Activated T-cell treated with anti-CD3 and anti-CD28 coated beads, Interleukin-2, amount 50 U/mL, for 4 hours (primary cell): Measurements from ENCODE around the gene GABPB2. TPM values are rescaled to one million over a fixed set of nuclear protein-coding genes. Genes with fewer than 3 reads are reported as not detected.
A peak's percentile ranks its signal among the peaks of the same experiment; 100 is the strongest.

ENCODE experiments used
- ATAC-seq, 2 donors: fragments of 200-7000 bp; cut with Tn5 transposase; one replicate each; pipeline ENCODE4 v1.10.0; 2021
- DNase-seq: peaks from one replicate; pipeline ENCODE4 v3.0.0-alpha.2; 2020
- H3K27me3 Mint-ChIP-seq: one replicate; pipeline ENCODE4 v1.8.0; 2021; ENCODE audit warnings: low read depth, mixed read lengths
- H3K36me3 Mint-ChIP-seq: one replicate; pipeline ENCODE4 v1.8.0; 2022; ENCODE audit warnings: mixed read lengths; ENCODE audit not compliant: insufficient read depth
- H3K4me1 Mint-ChIP-seq: one replicate; pipeline ENCODE4 v1.8.0; 2021; ENCODE audit warnings: low read depth, mixed read lengths
- H3K4me3 Mint-ChIP-seq: one replicate; pipeline ENCODE4 v1.8.0; 2021; ENCODE audit warnings: mild to moderate bottlenecking, moderate library complexity, mixed read lengths
- H3K9me3 Mint-ChIP-seq: one replicate; pipeline ENCODE4 v1.8.0; 2021; ENCODE audit warnings: mixed read lengths
- total RNA-seq, 3 donors: library from RNA; stranded (reverse); gene quantifications; one replicate each; pipeline ENCODE4 v1.2.1, GENCODE V29; 2021

Gene GABPB2
- total RNA-seq, 3 donors from 2014 or later: 22.0 to 25.7 (median 22.2) TPM

DNA sequence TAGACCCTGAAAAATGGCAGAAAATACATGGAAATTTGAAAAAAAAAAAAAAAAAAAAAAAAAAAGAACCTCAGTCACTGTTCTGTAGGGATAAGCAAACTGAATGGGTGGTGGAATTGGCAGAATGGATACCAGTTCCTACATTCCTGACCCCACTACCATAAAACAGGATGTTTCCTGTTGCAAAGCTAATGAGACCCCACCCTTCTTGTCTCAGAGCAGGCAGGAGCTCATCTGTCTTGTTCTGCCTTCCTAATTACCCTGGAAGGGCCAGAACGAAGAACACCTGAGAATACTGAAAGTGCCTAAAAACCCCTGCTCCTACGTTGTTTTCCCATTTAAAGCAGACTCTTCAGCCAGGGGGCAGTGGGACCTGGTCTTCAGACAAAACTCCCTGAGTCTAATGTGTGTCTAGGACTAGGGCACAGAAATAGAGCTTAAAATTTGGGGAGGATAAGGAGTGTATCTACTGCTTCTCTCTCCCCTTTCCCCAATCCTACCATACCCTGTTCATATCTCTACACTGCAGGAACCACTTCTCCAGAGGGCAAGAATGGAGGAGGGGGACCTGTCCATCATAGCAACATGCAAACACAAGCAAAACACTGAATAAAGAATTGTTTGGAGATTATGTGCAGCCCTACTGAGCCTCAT, 19.1 kb upstream of the GABPB2 start:
- H3K9me3 Mint-ChIP-seq: no peaks in the 10 kb centered on the region
- no peak for ATAC-seq
- H3K4me1 Mint-ChIP-seq: peaks cover 69% of the 10 kb centered on the region
- H3K4me3 Mint-ChIP-seq: no peak overlapping the region
- H3K36me3 Mint-ChIP-seq: peaks cover 34% of the 10 kb centered on the region
- no peak for DNase-seq
- H3K27me3 Mint-ChIP-seq: no peaks in the 10 kb centered on the region

GRCh38 chr1:151054971-151055547, 15.5 kb upstream of the GABPB2 start:
- DNase-seq (no peak), ATAC-seq (no peak)
- H3K4me3 Mint-ChIP-seq: peak overlapping the region; percentile 99
- H3K36me3 Mint-ChIP-seq: peaks cover 48% of the 10 kb centered on the region
- no peaks in the 10 kb centered on the region for H3K9me3 Mint-ChIP-seq
- peaks cover 65% of the 10 kb centered on the region for H3K4me1 Mint-ChIP-seq
- no peaks in the 10 kb centered on the region for H3K27me3 Mint-ChIP-seq

- H3K4me1 Mint-ChIP-seq: peaks cover 70% of the 10 kb centered on the region
Observed at GRCh38 chr1:151055581-151055980, 15.0 kb upstream of the GABPB2 start.

DNA sequence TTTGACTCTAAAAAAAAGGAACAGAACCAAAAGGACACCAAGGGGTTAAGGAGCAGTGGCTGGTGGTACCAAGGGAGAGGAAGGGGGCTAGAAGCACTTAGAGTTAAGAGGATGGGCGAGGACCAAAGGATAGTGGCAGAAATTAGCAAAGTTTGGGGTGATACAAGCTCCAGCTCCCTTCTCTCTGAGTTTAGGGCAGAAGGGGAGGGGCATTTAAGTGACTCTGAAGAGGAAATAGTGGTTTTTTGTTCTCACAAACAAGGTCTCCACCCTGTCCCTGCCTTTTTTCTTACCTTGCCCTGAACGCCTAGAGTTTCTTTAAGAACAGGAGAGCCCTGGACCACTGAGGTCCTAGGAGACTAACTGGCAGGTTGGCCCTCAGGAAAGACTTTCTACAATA, 14.4 kb upstream of the GABPB2 start:
- Mint-ChIP-seq H3K36me3 (peaks cover 45% of the 10 kb centered on the region), H3K4me1 (peaks cover 71% of the 10 kb centered on the region), H3K9me3 (no peaks in the 10 kb centered on the region), H3K27me3 (no peaks in the 10 kb centered on the region), H3K4me3 (peak overlapping the region; percentile 99)
- ATAC-seq (peak in 1 of 2 donors; percentile 19), DNase-seq (no peak)

More at GRCh38 chr1:151055581-151055980, 15.0 kb upstream of the GABPB2 start:
- Mint-ChIP-seq H3K9me3 (no peaks in the 10 kb centered on the region), H3K4me3 (peak overlapping the region; percentile 99), H3K36me3 (peaks cover 48% of the 10 kb centered on the region), H3K27me3 (no peaks in the 10 kb centered on the region)
- DNase-seq (no peak), ATAC-seq (no peak)

GRCh38 chr1:151058692-151059091, 11.9 kb upstream of the GABPB2 start:
- no peaks in the 10 kb centered on the region for H3K9me3 Mint-ChIP-seq
- DNase-seq (no peak), ATAC-seq (no peak)
- peaks cover 54% of the 10 kb centered on the region for H3K4me1 Mint-ChIP-seq
- H3K36me3 Mint-ChIP-seq: peaks cover 35% of the 10 kb centered on the region
- peak overlapping the region; percentile 99 for H3K4me3 Mint-ChIP-seq
- H3K27me3 Mint-ChIP-seq: no peaks in the 10 kb centered on the region

GRCh38 chr1:151059109-151060006, 11.2 kb upstream of the GABPB2 start, which contains the start of gene CDC42SE1:
TSS of gene CDC42SE1 (minus strand) at chr1:151059622. CDS start at chr1:151055730, 3,892 bp downstream.
- Mint-ChIP-seq H3K4me3 (peak within 1 kb of the TSS; percentile 99), H3K4me1 (peaks cover 49% of the 10 kb centered on the region), H3K36me3 (peaks cover 32% of the 10 kb centered on the region), H3K9me3 (no peaks in the 10 kb centered on the region), H3K27me3 (no peaks in the 10 kb centered on the region)
- peak; percentile 87 to 89 for ATAC-seq
- DNase-seq: peak; percentile 75

DNA sequence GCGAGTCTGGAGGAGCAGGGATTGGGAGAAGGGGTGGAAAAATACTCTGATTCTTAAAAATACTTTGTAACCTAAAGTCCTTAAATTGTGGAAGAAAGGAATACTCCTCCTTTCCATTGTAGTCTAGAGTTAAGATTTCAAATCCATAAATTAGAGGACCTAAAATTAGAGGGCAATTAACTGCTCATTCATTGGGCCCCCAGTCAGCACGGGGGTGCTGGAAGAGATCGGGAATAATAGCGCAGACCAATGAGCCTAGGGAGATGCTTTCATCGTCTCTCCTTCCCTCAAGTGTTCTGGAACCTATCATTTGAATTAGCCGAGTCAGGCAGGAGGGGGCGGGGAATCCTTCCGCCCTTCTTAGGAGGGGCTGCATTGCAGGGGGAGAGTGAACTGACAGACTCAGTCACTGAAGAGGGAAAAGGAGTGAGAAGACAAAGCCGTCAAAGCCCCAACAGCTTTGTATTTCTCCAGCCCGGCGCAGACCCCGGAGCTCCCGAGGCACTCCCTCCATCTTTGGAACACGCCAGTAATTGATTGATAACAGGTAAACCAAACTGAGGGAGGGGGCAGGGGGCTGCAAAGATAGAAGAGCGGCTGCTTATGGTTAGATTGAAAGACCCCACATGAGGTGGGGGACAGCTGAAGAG, 10.4 kb upstream of the GABPB2 start, which contains the start of gene MLLT11:
TSS of gene MLLT11 (plus strand) at position 391 of the 650 bp plus-strand sequence. CDS start 6,828 bp downstream, outside the sequence.
- Mint-ChIP-seq H3K9me3 (no peaks in the 10 kb centered on the region), H3K36me3 (peaks cover 25% of the 10 kb centered on the region), H3K4me3 (peak within 1 kb of the TSS; percentile 99), H3K4me1 (peaks cover 41% of the 10 kb centered on the region), H3K27me3 (no peaks in the 10 kb centered on the region)
- ATAC-seq (no peak), DNase-seq (no peak)

DNA sequence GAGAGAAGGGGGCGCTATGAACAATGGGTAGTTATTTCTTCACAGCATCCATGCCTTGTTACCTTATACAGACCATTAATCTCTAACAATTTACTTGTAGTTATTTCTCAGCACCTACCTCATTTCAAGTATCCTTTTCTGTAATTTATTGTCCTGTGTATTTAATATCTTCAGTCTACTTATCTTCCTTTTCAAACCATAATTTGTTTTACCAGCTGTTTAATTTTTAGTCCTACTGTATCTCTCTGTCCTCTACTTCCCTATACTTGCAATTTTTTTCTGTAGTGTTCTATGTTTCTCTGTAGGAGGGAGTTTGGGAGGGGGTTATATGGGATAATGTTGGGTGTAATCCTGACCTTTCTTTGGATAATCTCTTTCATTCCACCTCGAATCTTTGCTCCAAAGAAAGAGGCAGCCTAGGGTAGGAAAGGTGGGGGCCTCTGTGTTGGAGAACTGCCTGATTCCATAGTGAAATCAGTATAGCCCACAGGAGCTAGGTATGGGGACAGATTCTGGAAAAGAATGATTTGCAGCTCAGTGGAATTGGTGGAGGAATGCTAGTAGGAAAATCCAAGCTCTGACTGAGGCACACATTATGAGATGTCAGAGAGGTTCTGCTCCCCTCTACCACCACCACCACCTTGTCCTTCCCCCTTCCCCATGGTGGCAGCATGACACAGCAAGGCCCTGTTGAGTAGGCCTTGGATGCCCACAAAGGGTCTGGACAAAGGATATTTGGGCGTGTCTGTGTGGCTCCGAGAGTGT, 9.7 kb upstream of the GABPB2 start:
- no peak for DNase-seq
- H3K27me3 Mint-ChIP-seq: no peaks in the 10 kb centered on the region
- H3K36me3 Mint-ChIP-seq: peaks cover 18% of the 10 kb centered on the region
- peaks cover 34% of the 10 kb centered on the region for H3K4me1 Mint-ChIP-seq
- no peaks in the 10 kb centered on the region for H3K9me3 Mint-ChIP-seq
- ATAC-seq: no peak
- peak overlapping the region; percentile 99 for H3K4me3 Mint-ChIP-seq

DNA sequence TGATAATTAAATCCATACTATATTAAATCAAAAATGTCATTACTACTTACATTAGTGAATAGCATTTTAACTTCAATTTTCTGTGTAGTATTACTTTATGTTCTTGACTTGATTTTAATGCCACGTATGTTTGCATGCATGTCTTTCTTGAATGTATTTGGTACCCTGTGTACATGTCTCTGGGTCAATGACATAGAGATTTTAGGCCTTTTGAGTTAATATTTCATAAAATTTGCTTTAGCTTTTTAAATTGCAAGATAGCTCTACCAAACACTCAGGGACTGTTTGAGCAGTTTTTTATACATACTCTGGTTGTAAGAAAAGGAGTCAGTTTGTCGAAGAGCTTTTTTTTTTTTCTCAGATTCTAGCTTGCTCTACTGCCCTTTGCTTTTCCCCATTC, 8.9 kb upstream of the GABPB2 start:
- DNase-seq (no peak), ATAC-seq (no peak)
- Mint-ChIP-seq H3K4me1 (peaks cover 25% of the 10 kb centered on the region), H3K27me3 (no peaks in the 10 kb centered on the region), H3K36me3 (peaks cover 13% of the 10 kb centered on the region), H3K9me3 (no peaks in the 10 kb centered on the region), H3K4me3 (no peak overlapping the region)

- Mint-ChIP-seq H3K4me1 (peaks cover 15% of the 10 kb centered on the region), H3K9me3 (no peaks in the 10 kb centered on the region), H3K36me3 (peaks cover 3% of the 10 kb centered on the region), H3K27me3 (no peaks in the 10 kb centered on the region), H3K4me3 (no peak overlapping the region)
- ATAC-seq (no peak), DNase-seq (no peak)
Observed at GRCh38 chr1:151062741-151063371, 7.7 kb upstream of the GABPB2 start.

DNA sequence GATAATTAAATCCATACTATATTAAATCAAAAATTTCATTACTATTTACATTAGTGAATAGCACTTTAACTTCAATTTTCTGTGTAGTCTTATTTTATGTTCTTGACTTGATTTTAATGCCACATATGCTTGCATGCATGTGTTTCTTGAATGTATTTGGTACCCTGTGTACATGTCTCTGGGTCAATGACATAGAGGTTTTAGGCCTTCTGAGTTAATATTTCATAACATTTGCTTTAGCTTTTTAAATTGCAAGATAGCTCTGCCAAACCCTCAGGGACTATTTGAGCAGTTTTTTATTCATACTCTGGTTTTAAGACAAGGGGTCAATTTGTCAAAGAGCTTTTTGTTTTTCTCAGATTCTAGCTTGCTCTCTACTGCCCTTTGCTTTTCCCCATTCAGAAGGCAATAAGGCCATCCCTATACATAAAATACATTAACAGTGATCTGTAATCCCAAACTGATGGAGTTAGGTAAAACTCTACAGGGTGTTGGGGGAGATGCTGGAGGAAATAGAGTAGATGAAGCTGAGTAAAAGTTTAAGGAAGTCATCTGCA, 5.4 kb upstream of the GABPB2 start:
- peaks cover 16% of the 10 kb centered on the region for H3K4me1 Mint-ChIP-seq
- DNase-seq (no peak), ATAC-seq (no peak)
- no peak overlapping the region for H3K4me3 Mint-ChIP-seq
- H3K27me3 Mint-ChIP-seq: no peaks in the 10 kb centered on the region
- no peaks in the 10 kb centered on the region for H3K9me3 Mint-ChIP-seq
- H3K36me3 Mint-ChIP-seq: no peaks in the 10 kb centered on the region

DNA sequence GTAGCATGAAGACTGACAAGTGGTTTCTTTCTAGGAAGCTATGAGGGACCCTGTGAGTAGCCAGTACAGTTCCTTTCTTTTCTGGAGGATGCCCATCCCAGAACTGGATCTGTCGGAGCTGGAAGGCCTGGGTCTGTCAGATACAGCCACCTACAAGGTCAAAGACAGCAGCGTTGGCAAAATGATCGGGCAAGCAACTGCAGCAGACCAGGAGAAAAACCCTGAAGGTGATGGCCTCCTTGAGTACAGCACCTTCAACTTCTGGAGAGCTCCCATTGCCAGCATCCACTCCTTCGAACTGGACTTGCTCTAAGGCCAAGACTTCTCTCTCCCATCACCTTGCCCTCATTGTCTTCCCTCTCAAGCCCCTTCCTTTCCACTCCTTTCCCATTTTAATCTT, 3.4 kb upstream of the GABPB2 start:
- Mint-ChIP-seq H3K9me3 (no peaks in the 10 kb centered on the region), H3K4me3 (no peak overlapping the region), H3K27me3 (no peaks in the 10 kb centered on the region), H3K36me3 (no peaks in the 10 kb centered on the region), H3K4me1 (peaks cover 19% of the 10 kb centered on the region)
- ATAC-seq (no peak), DNase-seq (no peak)

- no peaks in the 10 kb centered on the region for H3K27me3 Mint-ChIP-seq
- no peaks in the 10 kb centered on the region for H3K9me3 Mint-ChIP-seq
- no peak for ATAC-seq
- peak overlapping the region; percentile 99 for H3K4me3 Mint-ChIP-seq
- peaks cover 4% of the 10 kb centered on the region for H3K36me3 Mint-ChIP-seq
- peaks cover 21% of the 10 kb centered on the region for H3K4me1 Mint-ChIP-seq
- DNase-seq: no peak
Observed at GRCh38 chr1:151069103-151069486, 1.5 kb upstream of the GABPB2 start.
